Thoracic aorta (tissue), 2 donors: ENCODE results near the gene ZDHHC9. TPM values are rescaled to one million over a fixed set of nuclear protein-coding genes. Genes with fewer than 3 reads are reported as not detected.

ENCODE experiments used
- ATAC-seq: fragments of 150-250 bp; one replicate; pipeline ENCODE4 v1.8.0; 2017; ENCODE audit warnings: low read depth; ENCODE audit not compliant: insufficient number of reproducible peaks, low FRiP score
- DNase-seq: peaks from one replicate; pipeline ENCODE4 v3.0.0-alpha.2; 2020; ENCODE audit warnings: low spot score
- H3K27ac ChIP-seq, 2 donors: fragments of 200-600 bp; sonication (generic); 1 replicate in 1 of 2; 2 replicates in 1 of 2; pipeline ENCODE4 v1.5.1; 2016; ENCODE audit warnings: mild to moderate bottlenecking in 2 of 2, moderate library complexity in 2 of 2
- H3K27me3 ChIP-seq: fragments of 200-600 bp; sonication (generic); replicated peaks from 2 replicates; pipeline ENCODE4 v1.6.0; 2016; ENCODE audit warnings: mild to moderate bottlenecking; ENCODE audit not compliant: insufficient read depth
- H3K36me3 ChIP-seq: fragments of 200-600 bp; sonication (generic); one replicate; pipeline ENCODE4 v1.5.1; 2016
- H3K4me1 ChIP-seq, 2 donors: fragments of 200-600 bp; sonication (generic); 1 replicate in 1 of 2; 2 replicates in 1 of 2; pipeline versions ENCODE4 v1.5.1 to v1.6.0; 2016; ENCODE audit warnings: low read depth in 2 of 2, mild to moderate bottlenecking in 1 of 2; ENCODE audit not compliant: control insufficient read depth in 1 of 2
- H3K4me3 ChIP-seq: fragments of 200-600 bp; sonication (generic); 2 replicates; pipeline ENCODE4 v1.5.1; 2016; ENCODE audit warnings: mild to moderate bottlenecking
- H3K9me3 ChIP-seq: fragments of 200-600 bp; sonication (generic); 2 replicates; pipeline ENCODE4 v1.5.1; 2016
- CTCF ChIP-seq: fragments of 200-600 bp; sonication (generic); IDR thresholded peaks from one replicate; pipeline ENCODE4 v1.5.1; 2019; ENCODE audit warnings: antibody characterized with exemption
- total RNA-seq, 2 donors: library from RNA; depleted of rRNA; stranded (reverse); fragments of >200 nt; gene quantifications; one replicate each; pipeline versions ENCODE4 v1.1.0 to v1.2.3, GENCODE V29; 2016

Gene ZDHHC9
- total RNA-seq, 2 donors from 2014 or later: 18.3 to 38.4 TPM

GRCh38 chrX:129783291-129783713, 60.4 kb downstream of the ZDHHC9 start:
- Histone ChIP-seq H3K4me3 (no peak overlapping the region), H3K9me3 (no peaks in the 10 kb centered on the region), H3K36me3 (no peaks in the 10 kb centered on the region), H3K27ac (no peak overlapping the region), H3K27me3 (no peaks in the 10 kb centered on the region), H3K4me1 (no peaks in the 10 kb centered on the region)
- DNase-seq (no peak), ATAC-seq (no peak)
- no peak for TF ChIP-seq CTCF

DNA sequence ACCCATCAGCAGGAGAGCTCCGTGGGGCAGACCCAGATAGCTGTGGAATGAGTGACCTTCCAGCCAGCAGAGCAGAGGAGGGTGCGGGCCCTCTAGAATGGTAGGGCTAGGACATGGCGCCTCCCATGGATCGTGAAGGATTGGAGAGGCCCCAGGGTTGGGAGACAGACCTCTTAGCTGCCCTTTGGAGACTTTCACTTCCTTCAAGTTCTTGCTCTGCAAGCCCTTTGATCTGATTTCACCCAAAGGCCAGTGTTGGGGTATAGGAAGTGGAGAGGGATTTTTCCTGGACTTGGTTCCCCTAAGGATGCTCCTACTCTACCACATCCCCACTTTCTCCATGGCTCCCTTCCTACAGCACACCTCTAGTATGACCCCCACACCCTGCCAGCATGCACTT, 61.0 kb downstream of the ZDHHC9 start:
- Histone ChIP-seq H3K27ac (no peak overlapping the region), H3K4me1 (no peaks in the 10 kb centered on the region), H3K4me3 (no peak overlapping the region), H3K9me3 (no peaks in the 10 kb centered on the region), H3K36me3 (no peaks in the 10 kb centered on the region), H3K27me3 (no peaks in the 10 kb centered on the region)
- ATAC-seq (no peak), DNase-seq (no peak)
- no peak for TF ChIP-seq CTCF

GRCh38 chrX:129781680-129782495, 61.8 kb downstream of the ZDHHC9 start:
- no peak for DNase-seq

GRCh38 chrX:129781134-129781672, 62.5 kb downstream of the ZDHHC9 start:
- peak overlapping the region; percentile 56 for H3K4me3 ChIP-seq
- no peak for DNase-seq
- no peaks in the 10 kb centered on the region for H3K4me1 ChIP-seq
- no peaks in the 10 kb centered on the region for H3K36me3 ChIP-seq
- H3K27me3 ChIP-seq: no peaks in the 10 kb centered on the region
- no peaks in the 10 kb centered on the region for H3K9me3 ChIP-seq
- no peak overlapping the region for H3K27ac ChIP-seq
- no peak for ATAC-seq
- no peak for TF ChIP-seq CTCF

More at GRCh38 chrX:129781680-129782495, 61.8 kb downstream of the ZDHHC9 start:
- H3K27me3 ChIP-seq: no peaks in the 10 kb centered on the region
- H3K9me3 ChIP-seq: no peaks in the 10 kb centered on the region
- H3K4me1 ChIP-seq: no peaks in the 10 kb centered on the region
- no peak overlapping the region for H3K4me3 ChIP-seq
- no peak for TF ChIP-seq CTCF
- no peaks in the 10 kb centered on the region for H3K36me3 ChIP-seq
- no peak overlapping the region for H3K27ac ChIP-seq
- ATAC-seq: no peak

- H3K36me3 ChIP-seq: no peaks in the 10 kb centered on the region
- no peak for ATAC-seq
- peak overlapping the region; percentile 56 for H3K4me3 ChIP-seq
- no peak overlapping the region for H3K27ac ChIP-seq
- no peaks in the 10 kb centered on the region for H3K27me3 ChIP-seq
- no peaks in the 10 kb centered on the region for H3K4me1 ChIP-seq
- TF ChIP-seq CTCF: no peak
- no peaks in the 10 kb centered on the region for H3K9me3 ChIP-seq
- no peak for DNase-seq
Observed at GRCh38 chrX:129780441-129781105, 63.1 kb downstream of the ZDHHC9 start.
